Panc1 (cell line): ENCODE results near the gene NARF. TPM values are rescaled to one million over a fixed set of nuclear protein-coding genes. Genes with fewer than 3 reads are reported as not detected.

Experiments
- ATAC-seq: fragments of 200-7000 bp; cut with Tn5 transposase; 2 replicates; pipeline ENCODE4 v1.9.1; 2020; ENCODE audit warnings: mild to moderate bottlenecking, moderate library complexity
- BruUV-seq: library from RNA; stranded (reverse); fragments of 400-500 nt; replicated peaks from 2 replicates; lab custom pipeline; 2021; lab: Mats Ljungman, UMichigan
- CTCF ChIA-PET: fragments of 300-600 bp; sonication (Branson Sonifier 250); formaldehyde crosslinking; loops from one replicate; lab custom pipeline; 2022; ENCODE audit warnings: antibody characterized with exemption; lab: Charles Lee
- POLR2A ChIA-PET: fragments of 300-600 bp; sonication (Branson Sonifier 250); formaldehyde crosslinking; loops from one replicate; lab custom pipeline; 2022; ENCODE audit warnings: antibody characterized with exemption; lab: Charles Lee
- DNase-seq: peaks from one replicate; pipeline ENCODE4 v3.0.0-alpha.2; 2010; ENCODE audit warnings: low read depth, low spot score
- H3K27ac ChIP-seq: 2 replicates; pipeline ENCODE4 v1.5.1; 2011; ENCODE audit warnings: mild to moderate bottlenecking, low read length, inconsistent platforms
- H3K27me3 ChIP-seq: fragments of 200-500 bp; sonication (Bioruptor generic); 2 replicates; pipeline ENCODE4 v1.6.0; 2014; ENCODE audit warnings: low read length, inconsistent platforms; ENCODE audit not compliant: control insufficient read depth, insufficient read depth
- H3K36me3 ChIP-seq: fragments of 200-500 bp; sonication (Bioruptor generic); 2 replicates; pipeline ENCODE4 v1.5.1; 2014; ENCODE audit warnings: inconsistent platforms, mild to moderate bottlenecking, low read length, moderate library complexity; ENCODE audit not compliant: control insufficient read depth, insufficient read depth
- H3K4me1 ChIP-seq: 2 replicates; pipeline ENCODE4 v1.5.1; 2011; ENCODE audit warnings: inconsistent platforms, mild to moderate bottlenecking, low read length, moderate library complexity; ENCODE audit not compliant: control insufficient read depth, insufficient read depth
- H3K4me3 ChIP-seq, 2 experiments: 2 replicates each; pipeline ENCODE4 v1.5.1; 2011 to 2012; ENCODE audit warnings: low read depth in 2 of 2, low read length in 2 of 2, mild to moderate bottlenecking in 2 of 2, inconsistent platforms in 1 of 2, moderate library complexity in 1 of 2
- H3K9me3 ChIP-seq: fragments of 200-500 bp; sonication (Bioruptor generic); 2 replicates; pipeline ENCODE4 v1.5.1; 2014; ENCODE audit warnings: low read depth, mild to moderate bottlenecking, inconsistent platforms, low read length, moderate library complexity; ENCODE audit not compliant: control insufficient read depth, insufficient read depth
- POLR2AphosphoS5 ChIP-seq: IDR thresholded peaks from 2 replicates; pipeline ENCODE4 v1.6.1; 2012; ENCODE audit warnings: mild to moderate bottlenecking, low read depth, low read length, moderate library complexity
- REST ChIP-seq, 2 experiments: IDR thresholded peaks; 2 replicates each; pipeline ENCODE4 v1.6.1; 2011 to 2012; ENCODE audit warnings: low read depth in 2 of 2, control low read depth in 1 of 2, low read length in 1 of 2, mild to moderate bottlenecking in 1 of 2, moderate library complexity in 1 of 2; ENCODE audit not compliant: insufficient read depth in 1 of 2
- SIN3A ChIP-seq: IDR thresholded peaks from 2 replicates; pipeline ENCODE4 v1.6.1; 2012; ENCODE audit warnings: low read depth, mild to moderate bottlenecking, low read length, moderate library complexity, borderline replicate concordance; ENCODE audit not compliant: insufficient read depth
- TCF7L2 ChIP-seq: IDR thresholded peaks from 2 replicates; pipeline ENCODE4 v1.6.1; 2011; ENCODE audit warnings: mild to moderate bottlenecking, low read depth, low read length, inconsistent platforms
- in situ Hi-C: cut with HindIII; loops from 2 replicates; pipeline ENCODE4 v1.10.0; 2016; ENCODE audit warnings: low sequenced_read_pairs, low pct_unique_long_range_greater_than_20kb
- intact Hi-C: fragments of 100-400 bp; cut with micrococcal nuclease; formaldehyde crosslinking; loops from one replicate; pipeline ENCODE4 v1.10.0; 2022; ENCODE audit not compliant: unreplicated experiment
- total RNA-seq: library from RNA; stranded (reverse); gene quantifications from one replicate; pipeline ENCODE4 v1.2.1, GENCODE V29; 2021; ENCODE audit not compliant: unreplicated experiment
- TF ChIP-seq, protein P1 (sequence below): fragments of 450-650 bp; IDR thresholded peaks from 2 replicates; pipeline ENCODE4 v1.5.1; 2017; ENCODE audit warnings: mild to moderate bottlenecking

The NARF gene
- total RNA-seq, 1 experiment from 2014 or later: 60.9 TPM

GRCh38 chr17:82432017-82432416, 26.5 kb upstream of the NARF start:
- ChIA-PET POLR2A (no interaction called here), CTCF (no interaction called here)
- Histone ChIP-seq H3K4me3 (no peak overlapping the region), H3K27ac (no peak overlapping the region), H3K27me3 (no peaks in the 10 kb centered on the region), H3K4me1 (no peaks in the 10 kb centered on the region), H3K9me3 (no peaks in the 10 kb centered on the region), H3K36me3 (no peaks in the 10 kb centered on the region)
- DNase-seq (no peak), ATAC-seq (no peak)
- TF ChIP-seq SIN3A (no peak), TCF7L2 (no peak), REST (IDR thresholded peaks at IDR 0.05; ENCODE audit: insufficient read depth in 1 of 2, low read depth in 2 of 2, low read length in 1 of 2) (no peak), POLR2AphosphoS5 (no peak)
- TF ChIP-seq, protein P1, sequence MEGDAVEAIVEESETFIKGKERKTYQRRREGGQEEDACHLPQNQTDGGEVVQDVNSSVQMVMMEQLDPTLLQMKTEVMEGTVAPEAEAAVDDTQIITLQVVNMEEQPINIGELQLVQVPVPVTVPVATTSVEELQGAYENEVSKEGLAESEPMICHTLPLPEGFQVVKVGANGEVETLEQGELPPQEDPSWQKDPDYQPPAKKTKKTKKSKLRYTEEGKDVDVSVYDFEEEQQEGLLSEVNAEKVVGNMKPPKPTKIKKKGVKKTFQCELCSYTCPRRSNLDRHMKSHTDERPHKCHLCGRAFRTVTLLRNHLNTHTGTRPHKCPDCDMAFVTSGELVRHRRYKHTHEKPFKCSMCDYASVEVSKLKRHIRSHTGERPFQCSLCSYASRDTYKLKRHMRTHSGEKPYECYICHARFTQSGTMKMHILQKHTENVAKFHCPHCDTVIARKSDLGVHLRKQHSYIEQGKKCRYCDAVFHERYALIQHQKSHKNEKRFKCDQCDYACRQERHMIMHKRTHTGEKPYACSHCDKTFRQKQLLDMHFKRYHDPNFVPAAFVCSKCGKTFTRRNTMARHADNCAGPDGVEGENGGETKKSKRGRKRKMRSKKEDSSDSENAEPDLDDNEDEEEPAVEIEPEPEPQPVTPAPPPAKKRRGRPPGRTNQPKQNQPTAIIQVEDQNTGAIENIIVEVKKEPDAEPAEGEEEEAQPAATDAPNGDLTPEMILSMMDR: no peak
- in situ Hi-C loops: no loop called here
- intact Hi-C loops: no loop called here
- BruUV-seq: no TSS peak

GRCh38 chr17:82433560-82434215, 24.9 kb upstream of the NARF start:
- TF ChIP-seq, protein P1: no peak
- TF ChIP-seq REST (IDR thresholded peaks at IDR 0.05; ENCODE audit: insufficient read depth in 1 of 2, low read depth in 2 of 2, low read length in 1 of 2): no peak
- TF ChIP-seq TCF7L2: no peak
- no peak for TF ChIP-seq POLR2AphosphoS5
- no peak for TF ChIP-seq SIN3A
- H3K4me3 ChIP-seq: no peak overlapping the region
- no peaks in the 10 kb centered on the region for H3K36me3 ChIP-seq
- POLR2A ChIA-PET: no interaction called here
- intact Hi-C loops (no loop called here), in situ Hi-C loops (no loop called here)
- no TSS peak for BruUV-seq
- H3K27ac ChIP-seq: no peak overlapping the region
- H3K9me3 ChIP-seq: no peaks in the 10 kb centered on the region
- no peak for ATAC-seq
- DNase-seq: no peak
- no peaks in the 10 kb centered on the region for H3K27me3 ChIP-seq
- H3K4me1 ChIP-seq: no peaks in the 10 kb centered on the region
- CTCF ChIA-PET: no interaction called here
